Ishikawa (cell line): ENCODE measurements around the gene CDKN2AIPNL.

Experiments
- CEBPB ChIP-seq: IDR thresholded peaks from 2 replicates; pipeline ENCODE4 v1.6.1; 2012
- CREB1 ChIP-seq: IDR thresholded peaks from 2 replicates; pipeline ENCODE4 v1.6.1; 2012; ENCODE audit warnings: low read depth
- EGR1 ChIP-seq: IDR thresholded peaks from 2 replicates; pipeline ENCODE4 v1.6.1; 2012
- EP300 ChIP-seq: IDR thresholded peaks from 2 replicates; pipeline ENCODE4 v1.6.1; 2012; ENCODE audit warnings: borderline replicate concordance
- FOXM1 ChIP-seq: IDR thresholded peaks from 2 replicates; pipeline ENCODE4 v1.6.1; 2012; ENCODE audit warnings: low read depth, borderline replicate concordance
- MAX ChIP-seq: IDR thresholded peaks from 2 replicates; pipeline ENCODE4 v1.6.1; 2012
- NFIC ChIP-seq: IDR thresholded peaks from 2 replicates; pipeline ENCODE4 v1.6.1; 2012
- RAD21 ChIP-seq: IDR thresholded peaks from 2 replicates; pipeline ENCODE4 v1.6.1; 2012; ENCODE audit warnings: low read depth
- TAF1 ChIP-seq: IDR thresholded peaks from 2 replicates; pipeline ENCODE4 v1.6.1; 2012; ENCODE audit warnings: low read depth, mild to moderate bottlenecking
- TCF12 ChIP-seq: IDR thresholded peaks from 2 replicates; pipeline ENCODE4 v1.6.1; 2012; ENCODE audit warnings: low read depth
- TEAD4 ChIP-seq: IDR thresholded peaks from 2 replicates; pipeline ENCODE4 v1.6.1; 2012
- YY1 ChIP-seq: IDR thresholded peaks from 2 replicates; pipeline ENCODE4 v1.6.1; 2012; ENCODE audit warnings: low read depth
- ZBTB7A ChIP-seq: IDR thresholded peaks from 2 replicates; pipeline ENCODE4 v1.6.1; 2012; ENCODE audit warnings: low read depth
- TF ChIP-seq, protein P1 (sequence below): IDR thresholded peaks from 2 replicates; pipeline ENCODE4 v1.6.1; 2012
- TF ChIP-seq, protein P2 (sequence below): IDR thresholded peaks from 2 replicates; pipeline ENCODE4 v1.6.1; 2012; ENCODE audit warnings: low read depth, mild to moderate bottlenecking

The CDKN2AIPNL gene

GRCh38 chr5:134396274-134396673 lies 15.4 kb downstream of the CDKN2AIPNL start:
- TF ChIP-seq TCF12, result no peak
- TF ChIP-seq, protein P1, sequence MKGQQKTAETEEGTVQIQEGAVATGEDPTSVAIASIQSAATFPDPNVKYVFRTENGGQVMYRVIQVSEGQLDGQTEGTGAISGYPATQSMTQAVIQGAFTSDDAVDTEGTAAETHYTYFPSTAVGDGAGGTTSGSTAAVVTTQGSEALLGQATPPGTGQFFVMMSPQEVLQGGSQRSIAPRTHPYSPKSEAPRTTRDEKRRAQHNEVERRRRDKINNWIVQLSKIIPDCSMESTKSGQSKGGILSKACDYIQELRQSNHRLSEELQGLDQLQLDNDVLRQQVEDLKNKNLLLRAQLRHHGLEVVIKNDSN, result peak; percentile 29; the same call in 1 of the 2 replicates

DNA sequence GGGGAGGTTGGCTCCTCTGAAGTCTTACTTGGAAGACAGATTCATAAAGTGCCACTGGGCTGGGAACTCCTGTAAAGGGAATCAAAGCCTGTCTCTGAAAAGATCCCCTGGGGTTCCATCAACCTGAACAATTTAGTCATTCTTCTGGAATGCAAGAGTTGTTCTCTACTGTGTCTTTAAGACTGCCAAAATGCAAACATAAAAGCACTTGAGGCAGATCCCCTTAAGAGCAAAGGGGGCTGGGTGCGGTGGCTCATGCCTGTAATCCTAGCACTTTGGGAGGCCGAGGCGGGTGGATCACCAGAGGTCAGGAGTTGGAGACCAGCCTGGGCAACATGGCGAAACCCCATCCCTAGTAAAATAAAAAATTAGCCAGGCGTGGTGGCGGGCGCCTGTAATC lies 16.7 kb downstream of the CDKN2AIPNL start:
- no peak for TF ChIP-seq YY1
- no peak for TF ChIP-seq RAD21
- TF ChIP-seq TEAD4, result no peak
- no peak for TF ChIP-seq TCF12
- no peak for TF ChIP-seq CEBPB
- TF ChIP-seq, protein P1, result no peak
- no peak for TF ChIP-seq TAF1
- no peak for TF ChIP-seq FOXM1
- no peak for TF ChIP-seq ZBTB7A
- TF ChIP-seq EGR1, result no peak
- TF ChIP-seq EP300, result no peak
- no peak for TF ChIP-seq CREB1
- TF ChIP-seq NFIC, result no peak
- TF ChIP-seq, protein P2, sequence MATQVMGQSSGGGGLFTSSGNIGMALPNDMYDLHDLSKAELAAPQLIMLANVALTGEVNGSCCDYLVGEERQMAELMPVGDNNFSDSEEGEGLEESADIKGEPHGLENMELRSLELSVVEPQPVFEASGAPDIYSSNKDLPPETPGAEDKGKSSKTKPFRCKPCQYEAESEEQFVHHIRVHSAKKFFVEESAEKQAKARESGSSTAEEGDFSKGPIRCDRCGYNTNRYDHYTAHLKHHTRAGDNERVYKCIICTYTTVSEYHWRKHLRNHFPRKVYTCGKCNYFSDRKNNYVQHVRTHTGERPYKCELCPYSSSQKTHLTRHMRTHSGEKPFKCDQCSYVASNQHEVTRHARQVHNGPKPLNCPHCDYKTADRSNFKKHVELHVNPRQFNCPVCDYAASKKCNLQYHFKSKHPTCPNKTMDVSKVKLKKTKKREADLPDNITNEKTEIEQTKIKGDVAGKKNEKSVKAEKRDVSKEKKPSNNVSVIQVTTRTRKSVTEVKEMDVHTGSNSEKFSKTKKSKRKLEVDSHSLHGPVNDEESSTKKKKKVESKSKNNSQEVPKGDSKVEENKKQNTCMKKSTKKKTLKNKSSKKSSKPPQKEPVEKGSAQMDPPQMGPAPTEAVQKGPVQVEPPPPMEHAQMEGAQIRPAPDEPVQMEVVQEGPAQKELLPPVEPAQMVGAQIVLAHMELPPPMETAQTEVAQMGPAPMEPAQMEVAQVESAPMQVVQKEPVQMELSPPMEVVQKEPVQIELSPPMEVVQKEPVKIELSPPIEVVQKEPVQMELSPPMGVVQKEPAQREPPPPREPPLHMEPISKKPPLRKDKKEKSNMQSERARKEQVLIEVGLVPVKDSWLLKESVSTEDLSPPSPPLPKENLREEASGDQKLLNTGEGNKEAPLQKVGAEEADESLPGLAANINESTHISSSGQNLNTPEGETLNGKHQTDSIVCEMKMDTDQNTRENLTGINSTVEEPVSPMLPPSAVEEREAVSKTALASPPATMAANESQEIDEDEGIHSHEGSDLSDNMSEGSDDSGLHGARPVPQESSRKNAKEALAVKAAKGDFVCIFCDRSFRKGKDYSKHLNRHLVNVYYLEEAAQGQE, result no peak
- TF ChIP-seq MAX, result no peak

GRCh38 chr5:134392301-134392700 lies 19.4 kb downstream of the CDKN2AIPNL start:
- TF ChIP-seq, protein P1, result no peak
- TF ChIP-seq YY1 (no peak), ZBTB7A (no peak), EGR1 (no peak), CREB1 (no peak), FOXM1 (no peak)

- no peak for TF ChIP-seq YY1
- TF ChIP-seq ZBTB7A, result no peak
- TF ChIP-seq, protein P1, result no peak
- TF ChIP-seq RAD21, result no peak
- no peak for TF ChIP-seq EGR1
- no peak for TF ChIP-seq EP300
- TF ChIP-seq, protein P2, result no peak
- TF ChIP-seq TCF12, result no peak
- TF ChIP-seq TAF1, result no peak
These were observed 24.2 kb downstream of the CDKN2AIPNL start for GRCh38 chr5:134387443-134387842.

DNA sequence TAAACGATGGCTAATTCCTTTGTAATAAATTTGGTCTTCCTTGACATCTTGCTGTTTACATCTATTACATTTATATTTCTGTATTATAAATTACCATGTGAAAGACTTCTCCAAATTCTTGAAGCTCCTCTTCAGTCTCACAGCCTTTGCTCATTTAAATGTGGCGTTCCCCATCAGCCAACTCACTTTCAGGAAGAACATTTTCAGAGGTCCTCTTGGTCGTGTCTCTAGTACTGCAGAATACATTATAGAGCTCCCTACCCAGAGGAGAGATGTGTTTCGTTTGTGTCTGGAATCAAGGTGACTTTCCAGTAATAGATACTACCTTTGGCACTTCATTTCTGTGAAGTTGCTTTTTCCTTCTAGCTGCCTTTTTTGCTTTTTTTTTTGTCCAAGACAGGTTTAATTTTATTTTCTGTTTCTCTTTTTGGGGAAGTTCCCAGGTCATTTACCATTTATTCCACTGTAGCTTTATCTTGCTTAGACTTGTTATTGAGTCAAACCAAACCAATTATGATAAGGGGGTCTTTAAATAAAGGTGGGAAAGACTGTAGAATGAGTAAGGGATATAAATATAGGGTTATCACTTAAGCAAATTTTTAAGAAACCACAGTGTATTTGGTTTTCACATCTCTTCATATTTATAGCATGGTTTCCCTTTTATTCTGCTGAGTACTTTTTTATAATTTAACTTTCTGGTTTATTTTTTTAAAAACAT lies 27.5 kb downstream of the CDKN2AIPNL start:
- TF ChIP-seq TEAD4, result no peak
- TF ChIP-seq, protein P2, result no peak
- no peak for TF ChIP-seq CEBPB
- TF ChIP-seq MAX, result no peak
- TF ChIP-seq YY1, result no peak
- no peak for TF ChIP-seq RAD21
